GM10266 (cell line): ENCODE measurements around the gene FAF1.

ENCODE experiments used
- DNase-seq: peaks from one replicate; pipeline ENCODE4 v3.0.0; 2012; ENCODE audit errors: extremely low spot score
- TF ChIP-seq, protein P1 (sequence below): IDR thresholded peaks from 2 replicates; pipeline ENCODE4 v1.5.1; 2012; ENCODE audit warnings: mild to moderate bottlenecking, low read depth; ENCODE audit not compliant: control insufficient read depth, insufficient read depth; ENCODE audit errors: missing control alignments

FAF1 gene

DNA sequence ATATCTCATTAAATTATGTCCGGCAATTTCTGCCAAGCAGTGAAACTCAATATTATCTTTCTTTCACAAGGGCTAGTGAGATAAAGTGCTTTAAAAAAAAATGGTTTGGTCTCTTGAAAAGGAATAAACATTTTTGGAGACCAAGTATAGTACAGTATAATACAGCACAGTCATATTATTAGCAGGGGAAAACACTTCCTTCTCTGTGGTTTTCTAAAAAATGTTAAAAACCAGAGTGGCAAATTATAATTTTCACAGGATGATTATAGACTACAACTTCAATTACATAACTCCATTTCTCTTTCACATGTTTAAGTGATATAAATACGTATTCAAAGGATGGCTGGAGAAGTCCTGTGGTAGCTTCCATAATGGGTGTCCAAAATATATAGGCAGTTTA, 366.6 kb downstream of the FAF1 start:
- TF ChIP-seq, protein P1, sequence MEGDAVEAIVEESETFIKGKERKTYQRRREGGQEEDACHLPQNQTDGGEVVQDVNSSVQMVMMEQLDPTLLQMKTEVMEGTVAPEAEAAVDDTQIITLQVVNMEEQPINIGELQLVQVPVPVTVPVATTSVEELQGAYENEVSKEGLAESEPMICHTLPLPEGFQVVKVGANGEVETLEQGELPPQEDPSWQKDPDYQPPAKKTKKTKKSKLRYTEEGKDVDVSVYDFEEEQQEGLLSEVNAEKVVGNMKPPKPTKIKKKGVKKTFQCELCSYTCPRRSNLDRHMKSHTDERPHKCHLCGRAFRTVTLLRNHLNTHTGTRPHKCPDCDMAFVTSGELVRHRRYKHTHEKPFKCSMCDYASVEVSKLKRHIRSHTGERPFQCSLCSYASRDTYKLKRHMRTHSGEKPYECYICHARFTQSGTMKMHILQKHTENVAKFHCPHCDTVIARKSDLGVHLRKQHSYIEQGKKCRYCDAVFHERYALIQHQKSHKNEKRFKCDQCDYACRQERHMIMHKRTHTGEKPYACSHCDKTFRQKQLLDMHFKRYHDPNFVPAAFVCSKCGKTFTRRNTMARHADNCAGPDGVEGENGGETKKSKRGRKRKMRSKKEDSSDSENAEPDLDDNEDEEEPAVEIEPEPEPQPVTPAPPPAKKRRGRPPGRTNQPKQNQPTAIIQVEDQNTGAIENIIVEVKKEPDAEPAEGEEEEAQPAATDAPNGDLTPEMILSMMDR, result no peak
- no peak for DNase-seq

DNA sequence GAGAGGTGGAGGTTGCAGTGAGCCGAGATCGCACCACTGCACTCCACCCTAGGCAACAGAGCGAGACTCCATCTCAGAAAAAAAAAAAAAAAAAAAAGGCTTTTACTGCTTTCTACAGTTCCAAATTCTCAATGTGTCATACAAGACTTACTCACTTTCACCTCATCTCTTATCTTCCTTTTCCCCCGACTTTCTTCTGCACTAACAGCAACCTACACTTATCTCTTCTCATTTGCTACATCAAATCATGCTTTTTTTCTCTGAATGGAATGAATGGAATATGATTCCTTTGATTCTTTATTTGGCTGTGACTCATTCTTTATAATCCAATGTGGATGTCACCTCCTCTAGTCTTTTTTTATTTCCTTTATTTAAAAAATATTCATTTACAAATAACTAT, 368.5 kb downstream of the FAF1 start:
- TF ChIP-seq, protein P1, result no peak
- no peak for DNase-seq

DNA sequence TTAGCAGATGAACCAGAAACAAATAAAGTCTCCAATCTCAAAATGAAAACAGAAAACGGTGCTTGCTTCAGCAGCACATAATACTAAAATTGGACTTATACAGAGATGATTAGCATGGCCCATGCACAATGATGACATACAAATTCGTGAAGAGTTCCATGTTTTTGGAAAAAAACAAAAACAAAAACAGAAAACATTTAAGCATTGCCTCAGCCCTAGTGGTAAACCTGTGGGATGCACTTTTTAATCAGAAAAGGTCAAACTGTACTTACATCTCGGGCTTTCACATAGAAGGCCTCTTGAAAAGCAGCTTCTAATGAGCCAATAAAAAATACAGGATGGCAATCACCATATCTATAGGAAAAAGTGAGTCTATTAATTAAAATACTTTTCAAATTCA, 377.7 kb downstream of the FAF1 start:
- no peak for DNase-seq
- TF ChIP-seq, protein P1, result no peak

DNA sequence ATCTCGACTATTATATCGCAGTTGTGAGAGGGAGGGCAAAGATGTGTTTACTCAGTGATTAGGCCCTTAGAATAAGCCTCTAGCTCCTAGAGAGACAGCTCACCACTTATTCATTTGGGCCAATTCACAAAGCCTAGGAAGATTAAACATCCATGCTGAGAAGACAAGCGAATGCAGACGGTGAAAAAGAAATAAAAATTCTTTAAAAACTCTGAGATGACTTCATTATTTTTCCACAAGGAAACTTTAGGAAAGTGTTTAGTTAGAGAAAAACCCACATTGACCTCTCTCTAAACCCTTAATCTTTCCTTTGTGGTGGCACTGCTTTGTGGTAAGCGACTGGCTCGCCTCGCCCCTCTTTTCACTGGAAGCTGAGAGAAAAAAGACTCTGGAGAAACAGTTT, 390.0 kb downstream of the FAF1 start:
- no peak for DNase-seq

DNA sequence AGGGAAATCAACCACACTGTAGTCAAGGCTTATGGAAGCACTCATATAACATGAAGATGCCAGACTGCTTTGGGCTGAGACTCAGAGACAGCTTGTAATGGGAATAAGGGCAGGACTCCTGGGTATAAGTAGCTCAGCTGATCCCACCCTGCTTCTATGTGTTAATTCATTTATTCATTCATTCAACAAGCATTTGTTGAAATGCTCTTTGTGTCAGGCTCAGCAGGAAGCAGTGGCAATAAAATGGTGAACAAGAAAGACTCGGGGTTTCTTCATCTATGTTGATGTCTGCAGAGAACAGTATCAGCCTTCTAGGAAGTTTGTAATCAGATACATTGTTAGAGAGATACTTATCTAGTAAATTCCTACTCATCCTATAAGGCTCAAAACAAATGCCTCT, 391.3 kb downstream of the FAF1 start:
- TF ChIP-seq, protein P1, result no peak
- no peak for DNase-seq

More for the DNA sequence above, 390.0 kb downstream of the FAF1 start:
- TF ChIP-seq, protein P1, result no peak

DNA sequence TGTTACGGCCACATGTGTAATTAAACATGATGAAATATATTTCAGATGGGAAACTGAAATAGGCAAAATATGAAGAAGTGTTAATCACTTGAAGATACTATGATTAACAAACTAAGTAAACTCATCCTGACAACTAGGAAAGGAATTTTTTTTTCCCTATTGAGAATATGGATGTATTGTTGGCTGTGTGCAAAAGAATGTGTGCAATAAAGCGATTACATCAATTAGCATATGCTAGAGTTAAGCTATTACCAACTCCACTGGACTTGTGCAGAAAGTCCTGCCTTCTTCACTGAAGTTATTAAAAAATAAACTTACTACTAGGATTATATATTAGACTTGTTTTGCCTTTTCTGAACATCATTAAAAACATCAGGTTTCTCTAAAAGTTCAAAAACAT, 393.7 kb downstream of the FAF1 start:
- no peak for DNase-seq
- TF ChIP-seq, protein P1, result no peak

DNA sequence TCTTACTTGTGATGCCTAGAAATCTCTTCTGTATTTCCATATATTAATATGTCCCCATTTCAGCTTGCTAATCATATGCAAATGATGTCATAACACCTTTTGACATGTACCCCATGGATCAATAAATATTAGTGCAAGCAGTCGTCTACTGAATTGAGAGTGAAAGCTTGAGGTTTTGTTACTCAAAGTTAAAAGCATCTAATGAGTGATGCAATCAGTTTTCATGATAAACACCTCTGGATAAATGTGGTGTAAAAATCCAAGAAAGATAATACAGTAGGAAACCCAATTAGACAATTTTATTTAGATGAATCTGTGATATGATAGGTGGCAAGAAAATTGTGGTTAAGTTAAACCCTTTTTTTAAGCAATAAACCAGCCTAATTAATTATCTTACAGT, 395.6 kb downstream of the FAF1 start:
- TF ChIP-seq, protein P1, result no peak

More for the DNA sequence above, 395.6 kb downstream of the FAF1 start:
- DNase-seq, result no peak
